Measurements from ENCODE around the gene KRT7.
"Not testable (repeated sequence)": the region's sequence is repeated elsewhere in the genome, so short reads cannot be mapped to it uniquely, and the experiment has no call there.

Gene KRT7

GRCh38 chr12:52238916-52239646 is 6.0 kb downstream of the KRT7 start:
- DNase-seq (ENCODE audit: low read depth, low spot score): no peak
- no peak overlapping the region for H3K9ac ChIP-seq (ENCODE audit: insufficient read length, low read depth)
- peaks cover 38% of the 10 kb centered on the region for H3K4me1 ChIP-seq (ENCODE audit: insufficient read depth, insufficient read length)
- H3K27me3 ChIP-seq (ENCODE audit: insufficient read depth, insufficient read length): no peaks in the 10 kb centered on the region
- no peak overlapping the region for H3K4me3 ChIP-seq (ENCODE audit: insufficient read length, low read depth)
- TF ChIP-seq SUZ12 (IDR thresholded peaks at IDR 0.05; ENCODE audit: extremely low read depth, insufficient read depth, insufficient read length) (no peak), ZNF274 (IDR thresholded peaks at IDR 0.05; ENCODE audit: low read depth, low read length) (no peak), YY1 (IDR thresholded peaks at IDR 0.05; ENCODE audit: insufficient read depth, insufficient read length) (no peak)
- peaks cover 60% of the 10 kb centered on the region for H3K36me3 ChIP-seq (ENCODE audit: insufficient read depth, insufficient read length, low read length)
- no peaks in the 10 kb centered on the region for H3K9me3 ChIP-seq (ENCODE audit: insufficient read depth, low read length)

- peaks cover 36% of the 10 kb centered on the region for H3K4me1 ChIP-seq (ENCODE audit: insufficient read depth, insufficient read length)
- TF ChIP-seq ZNF274 (IDR thresholded peaks at IDR 0.05; ENCODE audit: low read depth, low read length) (no peak), YY1 (IDR thresholded peaks at IDR 0.05; ENCODE audit: insufficient read depth, insufficient read length) (no peak), SUZ12 (IDR thresholded peaks at IDR 0.05; ENCODE audit: extremely low read depth, insufficient read depth, insufficient read length) (no peak)
Observed at GRCh38 chr12:52239767-52240166, 6.7 kb downstream of the KRT7 start.

DNA sequence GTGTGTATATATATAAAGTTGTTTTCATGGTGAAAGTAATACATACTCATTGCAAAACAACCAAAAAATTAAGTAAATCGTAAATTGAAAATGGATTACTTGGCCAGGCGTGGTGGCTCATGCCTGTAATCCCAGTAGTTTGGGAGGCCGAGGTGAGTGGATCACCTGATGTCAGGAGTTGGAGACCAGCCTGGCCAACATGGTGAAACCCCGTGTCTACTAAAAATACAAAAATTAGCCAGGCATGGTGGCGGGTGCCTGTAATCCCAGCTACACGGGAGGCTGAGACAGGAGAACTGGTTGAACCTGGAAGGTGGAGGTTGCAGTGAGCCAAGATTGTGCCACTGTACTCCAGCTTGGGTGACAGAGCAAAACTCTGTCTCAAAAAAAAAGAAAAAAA is 7.2 kb downstream of the KRT7 start:
- H3K4me1 ChIP-seq (ENCODE audit: insufficient read depth, insufficient read length): peaks cover 34% of the 10 kb centered on the region
- not testable (repeated sequence) for DNase-seq (ENCODE audit: low read depth, low spot score); H3K9me3 ChIP-seq (ENCODE audit: insufficient read depth, low read length); H3K27me3 ChIP-seq (ENCODE audit: insufficient read depth, insufficient read length); H3K9ac ChIP-seq (ENCODE audit: insufficient read length, low read depth); H3K4me3 ChIP-seq (ENCODE audit: insufficient read length, low read depth)
- H3K36me3 ChIP-seq (ENCODE audit: insufficient read depth, insufficient read length, low read length): peaks cover 60% of the 10 kb centered on the region

More at GRCh38 chr12:52239767-52240166, 6.7 kb downstream of the KRT7 start:
- Histone ChIP-seq H3K36me3 (ENCODE audit: insufficient read depth, insufficient read length, low read length) (peaks cover 63% of the 10 kb centered on the region), H3K9me3 (ENCODE audit: insufficient read depth, low read length) (no peaks in the 10 kb centered on the region), H3K4me3 (ENCODE audit: insufficient read length, low read depth) (no peak overlapping the region), H3K27me3 (ENCODE audit: insufficient read depth, insufficient read length) (no peaks in the 10 kb centered on the region), H3K9ac (ENCODE audit: insufficient read length, low read depth) (no peak overlapping the region)
- no peak for DNase-seq (ENCODE audit: low read depth, low spot score)

DNA sequence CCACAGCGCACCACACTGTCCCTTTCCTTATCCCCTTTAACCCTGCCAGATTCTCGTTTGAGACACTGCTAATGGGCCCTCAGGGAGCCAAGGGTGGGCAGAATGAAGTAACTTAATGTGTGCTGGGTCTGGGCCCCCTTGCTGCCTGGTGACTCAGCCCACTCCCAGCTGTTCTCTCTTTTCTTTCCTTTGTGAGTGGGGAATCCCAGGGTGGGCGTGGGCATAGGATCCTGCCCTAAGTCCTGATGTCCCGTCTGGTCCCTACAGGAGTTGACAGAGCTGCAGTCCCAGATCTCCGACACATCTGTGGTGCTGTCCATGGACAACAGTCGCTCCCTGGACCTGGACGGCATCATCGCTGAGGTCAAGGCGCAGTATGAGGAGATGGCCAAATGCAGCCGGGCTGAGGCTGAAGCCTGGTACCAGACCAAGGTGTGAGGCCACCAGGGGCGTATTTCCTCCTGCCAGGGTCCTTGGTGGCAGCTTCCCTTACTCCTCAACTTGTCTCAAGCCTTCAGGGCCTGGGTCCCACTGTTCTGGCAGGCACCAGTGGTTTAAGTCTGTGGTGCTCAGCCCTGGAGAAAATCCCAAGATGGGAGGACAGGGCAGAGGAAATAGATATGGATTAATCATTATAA is 8.3 kb downstream of the KRT7 start:
- Histone ChIP-seq H3K36me3 (ENCODE audit: insufficient read depth, insufficient read length, low read length) (peaks cover 56% of the 10 kb centered on the region), H3K27me3 (ENCODE audit: insufficient read depth, insufficient read length) (no peaks in the 10 kb centered on the region), H3K4me3 (ENCODE audit: insufficient read length, low read depth) (no peak overlapping the region), H3K4me1 (ENCODE audit: insufficient read depth, insufficient read length) (peaks cover 34% of the 10 kb centered on the region), H3K9ac (ENCODE audit: insufficient read length, low read depth) (no peak overlapping the region), H3K9me3 (ENCODE audit: insufficient read depth, low read length) (no peaks in the 10 kb centered on the region)
- no peak for DNase-seq (ENCODE audit: low read depth, low spot score)
- no peak for TF ChIP-seq SUZ12 (IDR thresholded peaks at IDR 0.05; ENCODE audit: extremely low read depth, insufficient read depth, insufficient read length)
- TF ChIP-seq YY1 (IDR thresholded peaks at IDR 0.05; ENCODE audit: insufficient read depth, insufficient read length): no peak
- TF ChIP-seq ZNF274 (IDR thresholded peaks at IDR 0.05; ENCODE audit: low read depth, low read length): no peak

DNA sequence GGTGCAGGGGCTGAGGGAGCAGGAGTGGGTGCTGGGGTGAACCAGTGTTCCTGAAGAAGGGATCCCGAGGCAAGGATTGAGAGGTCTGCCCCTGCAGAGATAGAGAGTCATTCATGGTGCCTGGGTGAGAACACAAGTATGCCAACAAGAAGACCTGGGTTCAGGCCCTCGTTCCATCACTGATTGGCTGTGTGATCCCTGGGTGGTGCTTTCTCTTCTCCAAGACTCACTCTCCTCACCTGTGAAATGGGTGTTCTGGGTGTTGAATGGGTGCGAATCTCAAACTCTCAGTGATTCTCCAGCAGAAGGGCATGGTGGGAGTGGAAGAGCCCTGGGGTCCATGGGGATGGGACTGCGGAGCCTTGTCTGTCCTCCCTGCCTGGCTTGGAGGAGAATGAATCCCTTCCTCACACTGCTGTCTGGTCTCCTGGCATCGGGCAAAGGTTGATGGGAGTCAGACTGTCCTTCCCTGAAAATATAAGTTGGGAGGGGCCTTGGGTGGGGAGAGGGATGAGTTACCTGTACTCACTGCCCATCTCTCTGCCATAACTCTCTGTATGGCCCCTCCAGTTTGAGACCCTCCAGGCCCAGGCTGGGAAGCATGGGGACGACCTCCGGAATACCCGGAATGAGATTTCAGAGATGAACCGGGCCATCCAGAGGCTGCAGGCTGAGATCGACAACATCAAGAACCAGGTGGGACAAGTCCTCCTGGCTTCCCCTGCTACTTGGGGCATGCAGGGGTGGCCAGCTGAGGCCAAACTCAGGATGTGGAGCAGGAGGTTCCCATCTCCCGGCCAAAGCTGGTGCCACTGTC is 9.6 kb downstream of the KRT7 start:
- H3K36me3 ChIP-seq (ENCODE audit: insufficient read depth, insufficient read length, low read length): peaks cover 47% of the 10 kb centered on the region
- H3K9me3 ChIP-seq (ENCODE audit: insufficient read depth, low read length): no peaks in the 10 kb centered on the region
- H3K9ac ChIP-seq (ENCODE audit: insufficient read length, low read depth): no peak overlapping the region
- no peak overlapping the region for H3K4me3 ChIP-seq (ENCODE audit: insufficient read length, low read depth)
- H3K4me1 ChIP-seq (ENCODE audit: insufficient read depth, insufficient read length): peaks cover 36% of the 10 kb centered on the region
- TF ChIP-seq ZNF274 (IDR thresholded peaks at IDR 0.05; ENCODE audit: low read depth, low read length): no peak
- no peak for TF ChIP-seq YY1 (IDR thresholded peaks at IDR 0.05; ENCODE audit: insufficient read depth, insufficient read length)
- TF ChIP-seq SUZ12 (IDR thresholded peaks at IDR 0.05; ENCODE audit: extremely low read depth, insufficient read depth, insufficient read length): no peak
- no peaks in the 10 kb centered on the region for H3K27me3 ChIP-seq (ENCODE audit: insufficient read depth, insufficient read length)
- DNase-seq (ENCODE audit: low read depth, low spot score): no peak

- no peak overlapping the region for H3K4me3 ChIP-seq (ENCODE audit: insufficient read length, low read depth)
- DNase-seq (ENCODE audit: low read depth, low spot score): no peak
- no peak overlapping the region for H3K9ac ChIP-seq (ENCODE audit: insufficient read length, low read depth)
- H3K27me3 ChIP-seq (ENCODE audit: insufficient read depth, insufficient read length): no peaks in the 10 kb centered on the region
- no peaks in the 10 kb centered on the region for H3K9me3 ChIP-seq (ENCODE audit: insufficient read depth, low read length)
- TF ChIP-seq ZNF274 (IDR thresholded peaks at IDR 0.05; ENCODE audit: low read depth, low read length) (no peak), YY1 (IDR thresholded peaks at IDR 0.05; ENCODE audit: insufficient read depth, insufficient read length) (no peak), SUZ12 (IDR thresholded peaks at IDR 0.05; ENCODE audit: extremely low read depth, insufficient read depth, insufficient read length) (no peak)
- peaks cover 38% of the 10 kb centered on the region for H3K4me1 ChIP-seq (ENCODE audit: insufficient read depth, insufficient read length)
- peaks cover 45% of the 10 kb centered on the region for H3K36me3 ChIP-seq (ENCODE audit: insufficient read depth, insufficient read length, low read length)
Observed at GRCh38 chr12:52243259-52243855, 10.3 kb downstream of the KRT7 start.
